NCI-H1417 treated with DMSO at 0.1 percent for 48 hours (cell line): ENCODE results near the gene TBC1D22B.
"Not testable (repeated sequence)": the region's sequence is repeated elsewhere in the genome, so short reads cannot be mapped to it uniquely, and the experiment has no call there.

ENCODE experiments used
- DNase-seq: peaks from one replicate; lab custom pipeline; 2025; lab: John Stamatoyannopoulos, UW

The TBC1D22B gene

DNA sequence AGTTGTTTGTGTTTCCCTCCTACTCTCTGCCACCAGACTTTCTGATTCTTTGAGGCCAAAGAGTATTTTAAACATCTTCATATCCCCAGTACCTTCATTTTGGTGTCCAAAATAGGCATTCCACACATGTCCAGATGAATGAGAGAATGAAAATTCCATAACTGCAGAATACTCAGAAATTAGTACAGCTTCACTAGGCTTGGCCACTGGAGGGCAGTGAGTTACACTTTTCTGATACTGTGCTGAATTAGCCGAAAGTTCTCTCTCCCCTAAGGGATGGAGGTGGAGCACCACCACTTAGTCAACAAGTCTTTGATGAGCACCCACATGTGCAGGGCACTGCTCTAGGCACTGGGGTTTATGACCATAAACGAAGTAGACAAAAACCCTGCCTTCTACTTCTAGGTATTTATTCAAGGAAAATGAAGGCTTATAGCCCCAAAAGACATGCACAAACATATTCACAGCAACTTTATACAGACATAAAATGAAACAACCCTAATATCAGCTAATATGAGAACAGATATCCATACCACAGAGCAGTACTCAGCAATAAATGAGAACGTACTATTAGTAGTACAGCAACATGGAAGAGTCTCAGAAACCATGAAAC is 46.4 kb downstream of the TBC1D22B start:
- no peak for DNase-seq

DNA sequence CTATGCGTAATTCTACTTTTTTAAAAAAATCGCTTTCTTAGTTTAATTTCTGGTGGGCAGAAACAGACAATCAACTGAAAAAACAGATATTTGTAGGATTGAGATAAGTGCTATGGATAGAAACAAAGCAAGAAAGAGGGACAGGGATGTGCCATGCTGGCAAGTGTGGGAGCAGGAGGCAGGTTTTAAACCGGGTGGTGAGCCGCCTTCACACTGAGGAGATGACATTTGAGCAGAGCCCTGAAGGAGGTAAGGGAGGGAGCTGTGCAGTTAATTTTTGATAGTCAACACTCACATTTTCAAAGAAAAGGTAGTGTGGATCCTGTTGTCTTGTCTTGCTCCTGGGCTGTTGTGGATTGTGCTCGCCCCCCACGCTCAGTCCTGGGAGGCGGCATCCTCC is 47.2 kb downstream of the TBC1D22B start:
- no peak for DNase-seq

DNA sequence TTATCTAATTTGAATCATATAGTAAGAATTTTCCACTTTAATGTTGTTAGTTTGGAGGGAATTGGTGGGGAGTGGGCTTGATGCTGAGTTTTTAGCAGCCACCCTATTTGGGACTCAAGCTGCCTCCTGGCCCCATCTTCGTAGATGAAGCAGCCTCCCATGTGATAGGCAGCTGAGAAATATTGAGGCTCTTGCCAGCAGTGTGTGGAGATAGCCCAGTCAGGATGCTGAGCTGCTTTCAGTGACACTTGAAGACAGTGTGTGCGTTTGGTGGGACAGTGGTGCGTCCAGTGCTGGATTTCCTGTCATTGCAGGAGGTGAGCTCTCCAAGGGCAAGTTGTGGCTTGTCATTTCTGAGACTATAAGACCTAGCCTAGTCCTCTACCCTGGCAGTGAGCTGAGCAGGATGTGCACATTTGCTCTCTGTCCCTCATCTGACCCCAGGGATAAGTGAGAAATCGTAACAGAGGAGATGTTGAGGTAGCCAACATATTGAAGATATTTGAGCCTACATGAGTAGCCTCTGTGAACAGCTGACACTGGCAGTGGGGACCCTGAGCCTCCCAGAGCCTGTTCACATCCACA is 48.4 kb downstream of the TBC1D22B start:
- no peak for DNase-seq

DNA sequence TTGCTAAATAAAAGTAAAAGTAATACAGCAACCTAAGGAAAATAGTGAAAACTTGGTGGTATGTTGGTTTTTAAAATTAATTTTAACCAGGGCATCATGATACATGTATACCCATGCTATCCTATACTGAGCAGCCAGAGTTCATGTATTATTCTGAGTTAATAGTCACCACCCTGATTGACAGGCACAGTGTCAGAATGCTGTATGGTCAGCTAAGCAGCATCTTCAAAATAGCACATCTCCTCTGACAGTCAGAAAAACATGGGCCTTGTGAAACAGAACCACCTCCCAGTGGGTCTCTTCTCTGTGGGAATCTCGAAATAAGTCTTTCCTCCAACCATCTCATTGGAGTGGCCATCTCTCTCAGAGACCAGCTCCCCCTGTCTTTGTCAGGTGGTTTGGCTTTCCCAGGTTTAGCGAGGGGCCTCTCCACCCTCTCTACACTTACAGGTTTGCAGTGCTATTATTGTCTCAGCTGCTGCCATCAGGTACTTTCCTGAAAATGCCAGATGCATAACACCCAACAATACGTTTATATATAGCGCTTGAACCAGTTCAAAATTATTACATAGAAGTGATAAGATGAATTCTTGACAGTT is 49.2 kb downstream of the TBC1D22B start:
- DNase-seq = no peak

DNA sequence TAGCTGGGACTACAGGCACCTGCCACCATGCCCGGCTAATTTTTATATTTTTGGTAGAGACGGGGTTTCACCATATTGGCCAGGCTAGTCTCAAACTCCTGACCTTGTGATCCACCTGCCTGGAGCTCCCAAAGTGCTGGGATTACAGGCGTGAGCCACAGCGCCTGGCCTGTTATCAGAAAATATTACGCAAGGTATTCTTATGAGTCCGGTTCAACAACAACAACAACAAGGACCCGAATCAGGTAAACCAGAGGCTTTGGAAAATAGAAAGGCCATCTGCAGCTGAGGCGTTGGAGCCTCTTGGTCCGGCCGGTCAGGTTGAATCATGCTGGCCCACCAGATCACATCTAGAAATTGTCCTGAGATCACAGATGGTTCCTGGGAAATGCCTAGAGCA is 49.9 kb downstream of the TBC1D22B start:
- not testable (repeated sequence) for DNase-seq

DNA sequence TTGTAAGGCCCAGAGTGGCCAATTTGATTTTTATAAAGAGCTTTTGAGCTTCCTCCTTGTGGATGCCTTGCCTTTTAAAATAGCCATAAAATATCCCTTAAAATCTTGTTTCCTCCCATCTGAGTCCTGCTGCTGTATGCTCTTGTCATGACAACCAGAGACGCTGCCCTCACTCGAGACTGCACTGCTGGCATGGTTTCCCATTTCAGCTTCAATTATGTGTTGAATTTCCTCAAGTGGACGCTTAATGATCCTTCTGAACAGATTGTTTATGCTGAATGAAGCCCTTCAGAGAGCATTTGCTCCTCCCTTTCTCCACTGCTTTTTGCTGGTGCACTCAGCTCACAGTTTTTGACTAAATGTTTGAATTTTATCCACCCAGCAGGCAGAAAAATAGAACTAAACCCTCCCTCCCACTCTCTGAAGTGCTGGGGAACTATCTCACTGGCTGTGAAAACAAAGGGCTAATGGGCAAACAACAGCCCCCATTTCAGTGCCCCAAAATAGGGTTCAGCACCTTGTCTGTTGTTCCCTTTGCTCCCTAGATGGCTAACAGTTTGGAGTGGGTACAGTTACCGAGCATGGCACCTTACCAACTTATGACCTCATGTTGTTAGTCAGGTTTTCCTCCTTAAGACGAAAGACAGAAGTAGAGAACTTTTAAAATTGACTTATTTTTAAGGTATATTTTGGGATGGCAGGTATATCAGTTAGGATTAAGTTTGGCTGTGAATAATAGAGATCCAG is 50.7 kb downstream of the TBC1D22B start:
- peak; percentile 71 for DNase-seq

DNA sequence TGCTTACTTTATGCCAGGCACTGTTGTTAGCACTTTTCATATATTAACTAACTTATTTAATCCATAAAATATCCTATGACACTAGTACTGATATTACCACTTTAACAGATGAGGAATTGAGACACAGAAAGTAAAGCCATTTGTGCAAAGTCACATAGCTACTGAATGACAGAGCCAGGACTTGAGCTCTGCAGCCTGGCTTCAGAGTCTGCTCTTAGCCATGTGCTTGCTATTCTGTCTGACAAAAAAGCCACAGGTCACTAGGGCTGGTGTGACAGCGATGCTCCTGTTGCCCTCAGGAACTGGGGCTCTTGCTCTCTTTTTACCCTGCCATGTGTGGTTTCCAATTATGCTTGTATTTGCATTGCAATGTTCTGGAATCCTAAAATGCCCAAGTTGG is 51.5 kb downstream of the TBC1D22B start:
- no peak for DNase-seq

DNA sequence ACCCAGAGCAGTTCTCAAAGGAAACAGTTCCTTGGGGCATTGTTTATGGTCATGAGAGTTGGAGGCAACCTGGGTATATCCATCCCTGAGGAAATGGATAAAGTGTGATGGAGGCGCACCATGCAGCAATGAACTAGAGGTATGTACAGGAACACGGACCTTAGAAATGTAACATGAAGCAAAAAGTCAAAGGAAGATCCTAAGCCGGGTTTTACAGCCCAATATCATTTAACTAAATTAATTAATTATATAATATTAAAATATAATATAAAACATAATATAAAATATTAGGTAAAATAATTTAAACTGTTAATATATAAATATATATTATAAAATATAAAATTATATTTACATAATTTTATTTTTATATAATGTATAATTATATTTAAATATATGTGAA is 52.1 kb downstream of the TBC1D22B start:
- no peak for DNase-seq

DNA sequence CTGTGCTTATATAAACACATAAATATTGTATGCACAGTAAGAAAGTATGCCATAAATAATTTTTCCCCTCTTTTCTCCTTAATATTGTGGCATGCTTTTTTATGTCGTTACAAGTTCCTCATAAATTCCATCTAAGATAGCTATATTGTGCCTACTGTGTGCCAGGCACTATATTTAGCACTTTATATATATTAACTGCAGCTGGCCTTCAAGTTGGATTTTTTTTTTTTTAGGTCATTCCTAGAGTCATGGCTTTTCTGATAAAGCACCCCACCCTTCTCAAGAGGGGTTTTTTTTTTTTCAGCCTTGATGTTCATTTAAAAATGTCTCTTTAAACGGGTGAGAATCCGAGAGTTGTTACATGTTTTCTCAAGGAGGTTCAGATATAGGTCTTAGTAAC is 53.4 kb downstream of the TBC1D22B start:
- DNase-seq = no peak

DNA sequence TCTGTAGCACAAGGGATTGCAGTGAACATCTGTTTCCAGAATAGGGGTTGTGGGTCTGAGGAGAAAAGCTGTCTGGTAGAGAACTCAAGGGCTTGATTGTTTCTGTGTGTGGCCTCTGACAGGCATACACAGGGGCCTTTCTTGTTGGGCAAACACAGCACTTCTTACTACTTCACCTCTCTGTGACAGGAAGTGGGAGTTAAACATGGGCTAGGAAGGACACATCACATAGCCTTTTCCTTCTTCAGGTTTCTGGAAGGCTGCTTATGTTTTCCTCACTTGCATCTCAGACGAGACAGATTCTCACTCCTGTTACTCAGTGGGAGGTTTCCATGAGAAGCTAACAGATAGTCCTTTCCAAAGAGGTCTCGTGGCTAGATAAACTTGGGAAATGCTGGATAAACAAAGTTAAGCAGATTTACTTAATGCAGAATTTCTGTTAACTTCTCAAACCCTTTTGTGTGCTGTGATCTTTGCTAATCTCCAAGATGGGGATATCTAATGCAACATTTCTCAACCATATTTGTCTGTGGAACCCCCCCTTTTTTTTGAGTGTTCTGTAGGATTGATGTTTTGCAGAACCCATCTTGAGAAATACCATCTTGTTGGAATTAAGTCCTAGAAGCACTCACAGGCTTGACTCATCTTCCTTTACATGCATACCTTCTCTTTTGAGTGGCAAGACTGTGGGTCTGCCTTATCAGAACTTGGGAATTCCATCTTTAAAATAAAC is 54.3 kb downstream of the TBC1D22B start:
- no peak for DNase-seq

DNA sequence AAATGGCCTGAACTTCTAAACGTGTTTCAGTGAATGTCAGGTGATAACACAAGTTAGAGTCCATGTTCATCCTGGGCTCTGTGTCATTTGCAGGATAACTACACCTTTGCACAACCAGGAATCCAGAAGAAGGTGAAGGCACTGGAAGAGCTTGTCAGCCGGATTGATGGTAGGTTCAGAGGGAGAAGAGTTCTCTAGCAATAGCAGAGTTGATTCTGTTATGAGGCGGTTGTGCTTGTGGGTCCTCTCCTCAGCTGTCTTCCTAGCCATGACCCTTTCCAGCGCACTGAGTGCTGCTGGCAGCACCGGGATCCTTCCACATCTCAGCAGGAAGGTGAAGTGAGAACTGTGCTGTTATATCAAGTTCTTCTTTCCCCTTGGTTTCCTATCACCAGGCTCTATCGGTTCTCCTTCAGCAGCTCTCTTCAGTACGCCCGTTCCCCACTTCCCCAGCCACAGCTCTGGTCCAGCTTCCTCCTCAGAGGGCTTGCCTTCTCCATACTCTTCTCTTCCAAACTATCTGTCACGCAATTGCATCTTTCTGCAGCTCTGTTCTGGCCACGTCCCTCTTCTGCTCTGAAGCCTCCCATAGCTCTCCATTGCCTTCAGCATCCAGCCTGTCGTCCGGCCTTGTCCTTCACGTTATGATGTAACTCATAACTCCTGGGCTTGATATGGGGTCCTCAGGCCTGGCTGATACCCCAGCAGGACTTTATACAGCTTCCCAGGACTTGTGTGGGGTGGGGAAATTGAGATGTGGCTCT is 56.3 kb downstream of the TBC1D22B start:
- no peak for DNase-seq

DNA sequence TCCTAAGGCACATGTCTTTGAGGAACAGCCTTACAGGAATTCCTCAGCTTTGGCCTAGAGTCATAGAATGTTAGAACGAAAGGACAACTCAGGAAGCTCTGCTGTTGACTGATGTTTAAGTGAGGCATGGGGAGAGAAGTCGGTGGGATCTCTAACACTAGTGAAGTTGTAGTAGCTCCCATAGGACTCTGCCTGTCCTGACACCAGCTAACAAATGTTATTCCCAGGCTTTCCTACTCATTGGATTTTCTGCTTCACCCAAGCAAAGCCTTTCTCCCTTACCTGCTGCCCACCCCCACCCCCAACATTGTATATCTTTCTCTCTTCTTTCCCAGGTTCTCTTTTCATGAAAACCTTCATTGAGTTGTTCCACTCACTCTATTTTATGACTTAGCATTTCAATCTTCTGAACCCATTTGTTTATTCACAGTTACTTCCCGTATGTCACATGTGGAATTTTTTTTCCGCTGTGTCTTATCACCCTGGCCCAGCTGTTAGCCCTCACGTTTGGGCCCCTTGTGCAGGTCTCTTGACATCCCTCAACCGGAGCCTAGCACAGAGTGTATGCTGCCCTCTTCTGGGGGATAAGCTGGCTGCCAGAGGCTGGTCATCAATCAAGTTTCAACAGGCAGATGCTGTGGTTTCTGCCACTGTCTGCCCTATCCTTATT is 57.0 kb downstream of the TBC1D22B start:
- DNase-seq = no peak

DNA sequence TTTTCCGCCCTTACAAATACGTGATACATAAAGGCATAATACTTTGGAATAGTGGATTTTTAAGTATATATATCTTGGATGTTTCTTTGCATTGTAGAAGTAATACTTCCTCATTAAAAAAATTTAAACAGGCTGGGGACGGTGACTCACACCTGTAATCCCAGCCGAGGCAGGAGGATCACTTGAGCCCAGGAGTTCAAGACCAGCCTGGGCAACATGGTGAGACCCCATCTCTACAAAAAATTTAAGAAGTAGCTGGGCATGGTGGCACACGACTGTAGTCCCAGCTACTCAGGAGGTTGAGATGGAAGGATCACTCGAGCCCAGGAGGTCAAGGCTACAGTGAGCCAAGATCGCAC is 57.6 kb downstream of the TBC1D22B start:
- no peak for DNase-seq

DNA sequence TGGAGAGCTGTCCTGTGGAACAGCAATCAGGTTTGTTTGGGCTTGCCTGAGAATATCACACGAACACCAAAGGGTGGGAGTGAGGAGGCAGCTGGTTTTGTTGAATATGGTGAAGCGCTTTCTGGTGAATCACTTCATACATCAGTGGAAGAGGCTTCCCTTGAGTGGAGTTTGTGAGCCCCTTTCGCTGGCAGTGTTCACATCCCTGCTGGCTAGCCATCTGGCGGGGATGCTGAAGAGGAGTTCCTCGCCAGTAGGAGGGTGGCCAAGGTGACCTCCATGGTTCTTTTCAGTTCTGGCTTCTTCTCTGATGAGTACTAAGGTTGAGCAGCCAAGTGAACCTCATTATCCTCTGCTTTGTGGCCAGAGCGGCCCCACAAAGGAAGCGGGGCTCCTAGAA is 58.5 kb downstream of the TBC1D22B start:
- DNase-seq = no peak

DNA sequence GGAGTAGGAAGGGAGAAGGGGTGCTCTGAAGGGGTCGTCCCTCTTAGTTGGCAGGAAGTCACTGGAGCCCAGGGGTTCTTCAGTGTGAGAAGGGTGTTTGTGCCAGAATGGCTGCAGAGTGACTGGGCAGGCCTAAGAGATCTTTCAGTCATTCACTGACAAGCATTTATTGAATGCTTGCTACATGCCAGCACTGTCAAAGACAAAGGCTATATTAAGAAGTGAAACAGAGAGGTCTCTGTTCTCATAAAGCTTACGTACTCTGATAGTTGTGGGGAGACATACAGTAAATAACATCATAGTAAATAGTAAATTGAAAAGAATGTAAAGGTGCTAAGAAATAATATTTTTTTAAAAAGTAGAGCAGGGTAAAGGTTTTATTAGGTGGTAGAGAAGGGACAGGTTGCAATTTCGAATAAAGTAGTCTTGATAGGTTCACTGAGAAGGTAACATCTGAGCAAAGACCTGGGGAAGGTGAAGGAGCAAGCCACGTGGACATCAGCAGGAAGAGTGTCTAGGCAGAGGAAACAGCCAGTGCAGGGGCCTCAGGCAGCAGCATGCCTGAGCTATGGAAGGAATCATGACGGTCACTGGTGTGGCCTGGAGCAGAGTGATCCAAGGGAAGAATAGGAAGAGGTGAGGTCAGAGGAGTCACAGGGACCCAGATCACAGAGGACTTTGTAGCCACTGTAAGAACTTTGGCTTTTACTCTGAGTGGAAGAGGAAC is 59.9 kb downstream of the TBC1D22B start:
- DNase-seq = no peak

DNA sequence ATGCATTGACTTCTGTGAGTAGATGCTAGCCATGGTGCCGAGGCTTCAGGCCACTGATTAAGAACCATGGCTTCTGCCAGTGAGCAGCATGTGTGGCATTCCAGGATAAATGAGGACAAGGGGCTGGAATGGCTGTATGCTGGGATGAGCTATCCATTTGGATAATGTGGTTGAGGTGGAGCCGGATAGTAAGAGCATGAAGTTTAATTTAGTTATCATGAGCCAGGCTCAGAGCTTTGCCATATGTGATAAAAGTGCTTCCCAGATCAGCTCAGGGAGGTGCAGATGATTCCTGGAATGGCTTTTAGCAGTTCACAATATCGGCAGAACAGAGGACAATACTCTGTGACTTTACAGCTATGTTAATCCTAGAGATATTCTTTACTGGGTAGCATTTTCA is 61.6 kb downstream of the TBC1D22B start:
- DNase-seq = no peak

DNA sequence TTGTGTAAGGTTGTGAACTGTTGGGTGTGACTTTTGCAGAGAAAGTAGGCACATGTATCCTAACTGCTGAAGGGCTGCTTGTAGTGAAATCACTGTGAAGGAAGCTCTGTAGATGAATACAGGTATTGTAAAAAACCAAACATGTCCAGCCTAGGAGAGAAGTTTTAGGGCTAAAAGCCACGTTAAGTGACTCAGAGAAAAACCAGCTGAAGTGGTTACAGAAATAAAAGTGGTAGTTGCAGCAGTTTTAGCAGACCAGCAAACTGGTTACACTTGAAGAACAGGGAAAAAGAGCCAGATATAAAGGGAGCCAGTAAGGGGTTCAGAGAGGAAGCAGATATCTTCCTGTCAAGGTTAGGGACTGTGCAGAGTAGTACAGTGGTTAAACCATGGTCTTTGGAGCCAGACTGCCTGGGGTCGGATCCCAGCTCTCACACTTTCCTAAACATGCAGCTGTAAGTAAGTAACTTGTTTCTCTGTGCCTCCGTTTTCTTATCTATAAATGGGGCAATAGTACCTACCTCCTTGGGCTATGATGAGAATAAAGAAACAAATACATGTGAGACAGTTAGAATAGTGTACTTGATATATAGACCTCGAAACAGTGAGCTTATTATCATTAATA is 62.4 kb downstream of the TBC1D22B start:
- DNase-seq = no peak

DNA sequence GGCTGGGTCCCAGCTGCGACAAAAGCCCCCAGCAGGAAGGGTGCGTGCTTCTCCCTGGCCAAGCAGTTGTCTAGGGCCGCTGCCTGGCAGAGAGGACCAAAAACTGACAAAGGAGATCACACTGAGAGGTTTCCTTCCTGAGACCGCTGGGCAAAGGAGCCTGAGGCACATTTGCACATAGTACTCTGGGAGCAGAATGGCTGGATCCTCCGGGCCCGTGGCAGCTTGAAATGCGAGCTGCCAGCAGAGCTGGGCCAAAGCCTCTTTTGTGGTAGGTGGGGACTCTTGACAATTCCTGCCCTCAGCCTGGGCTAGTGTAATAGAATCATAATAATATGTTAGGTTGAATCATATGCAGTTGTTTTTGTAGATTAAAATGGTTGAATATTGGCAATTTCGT is 63.1 kb downstream of the TBC1D22B start:
- no peak for DNase-seq

DNA sequence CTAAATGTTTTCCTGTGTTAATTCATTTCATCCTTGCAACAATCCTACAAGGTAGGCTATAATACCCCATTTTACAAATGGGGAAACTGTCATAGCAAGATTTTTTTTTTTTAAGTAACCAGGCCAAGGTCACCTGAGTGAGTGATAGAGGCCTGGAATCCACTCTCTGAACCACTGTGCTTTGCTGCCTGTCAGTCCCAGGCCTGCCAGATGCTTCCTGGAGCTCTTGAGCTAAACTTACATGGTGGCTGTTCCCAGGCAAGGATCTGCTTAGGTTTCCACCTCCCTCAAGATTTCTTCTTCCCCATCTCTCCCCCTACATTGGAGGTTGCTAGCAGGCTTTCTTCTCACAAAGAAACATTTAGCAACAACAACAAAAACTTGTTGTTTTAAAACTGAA is 63.5 kb downstream of the TBC1D22B start:
- no peak for DNase-seq
